Stimulated activated naive CD4-positive, alpha-beta T cell treated with Interleukin-2 at 50 U/mL for 16 hours (primary cell): Measurements from ENCODE around the gene SCARB1.

Source experiments
- DNase-seq: peaks from one replicate; lab custom pipeline; 2025; lab: John Stamatoyannopoulos, UW

SCARB1 gene

GRCh38 chr12:124796303-124796960 is 67.2 kb downstream of the SCARB1 start:
- no peak for DNase-seq

GRCh38 chr12:124795081-124795948 is 68.3 kb downstream of the SCARB1 start:
- no peak for DNase-seq

DNA sequence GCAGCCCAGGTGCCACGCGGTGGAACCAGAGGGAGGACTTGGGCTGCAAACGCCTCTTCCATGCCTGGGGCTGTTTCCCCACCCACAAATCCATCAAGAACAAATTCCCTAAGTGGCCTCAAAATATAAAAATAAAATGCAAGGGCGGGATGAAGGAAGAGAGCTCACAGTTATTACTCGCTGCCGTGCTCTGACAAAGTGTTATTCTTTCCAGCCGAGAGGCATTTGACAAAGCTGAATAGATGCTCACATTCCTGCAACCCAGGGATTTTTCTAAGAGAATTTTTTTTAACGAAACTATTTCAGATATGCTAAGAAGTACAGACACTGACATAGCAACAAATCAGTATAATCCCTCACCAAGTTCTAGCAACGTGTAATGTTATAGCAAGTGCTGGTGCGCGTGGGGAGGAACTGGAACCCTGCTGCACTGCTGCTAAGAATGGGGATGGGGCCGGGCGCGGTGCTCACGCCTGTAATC is 70.7 kb downstream of the SCARB1 start:
- no peak for DNase-seq

DNA sequence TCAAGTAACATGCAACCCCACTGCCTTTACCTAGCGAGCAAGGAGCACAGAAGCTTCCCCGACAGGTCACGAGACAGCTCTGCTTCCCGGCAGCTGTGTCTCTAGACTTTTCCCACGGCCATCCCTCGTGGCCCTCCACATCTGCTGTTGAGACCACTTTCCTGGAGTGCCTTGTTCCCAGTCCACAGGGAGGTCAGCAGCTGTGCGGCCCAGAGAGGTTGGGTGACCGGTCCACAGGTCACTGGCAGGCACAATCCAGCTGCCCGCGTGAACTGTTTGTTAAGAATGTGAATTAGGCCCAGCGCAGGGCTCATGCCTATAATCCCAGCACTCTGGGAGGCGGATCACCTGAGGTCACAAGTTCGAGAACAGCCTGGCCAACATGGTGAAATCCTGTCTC is 71.5 kb downstream of the SCARB1 start:
- no peak for DNase-seq

DNA sequence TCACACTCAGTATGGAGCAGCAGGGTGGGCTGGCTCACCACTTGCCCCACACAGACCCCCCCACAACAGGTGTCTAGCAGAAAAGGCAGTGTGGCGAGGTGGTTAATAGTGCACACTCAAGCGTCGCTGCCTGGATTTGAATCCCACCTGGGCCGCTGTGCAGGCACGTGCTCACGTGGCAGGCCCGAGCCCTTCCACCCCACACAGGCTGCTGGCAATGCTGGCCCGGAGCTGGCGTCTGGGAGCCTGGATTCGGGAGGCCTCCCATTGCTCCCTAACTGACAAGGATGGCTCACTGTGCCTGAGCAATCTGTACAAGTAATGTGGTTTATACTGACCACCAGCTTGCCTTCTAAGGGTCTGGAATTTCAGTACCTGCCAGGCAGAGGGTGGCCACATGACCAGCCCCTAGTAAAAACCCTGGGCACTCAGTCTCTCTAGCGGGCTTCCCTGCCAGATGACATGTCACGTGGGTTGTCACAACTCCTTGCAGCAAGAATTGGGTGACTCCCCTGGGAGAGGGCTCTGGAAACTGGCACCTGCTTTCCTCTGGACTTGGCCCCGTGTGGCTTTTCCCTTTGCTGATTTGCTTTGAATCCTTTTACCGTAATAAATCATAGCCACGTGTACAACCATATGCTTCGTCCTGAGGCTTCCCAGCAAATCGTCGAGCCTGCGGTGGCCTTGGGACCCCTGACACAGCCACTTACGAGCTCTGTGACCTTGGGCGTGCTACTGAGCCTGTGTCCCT is 72.8 kb downstream of the SCARB1 start:
- DNase-seq, result no peak

GRCh38 chr12:124788936-124789555 is 74.6 kb downstream of the SCARB1 start:
- DNase-seq, result no peak

DNA sequence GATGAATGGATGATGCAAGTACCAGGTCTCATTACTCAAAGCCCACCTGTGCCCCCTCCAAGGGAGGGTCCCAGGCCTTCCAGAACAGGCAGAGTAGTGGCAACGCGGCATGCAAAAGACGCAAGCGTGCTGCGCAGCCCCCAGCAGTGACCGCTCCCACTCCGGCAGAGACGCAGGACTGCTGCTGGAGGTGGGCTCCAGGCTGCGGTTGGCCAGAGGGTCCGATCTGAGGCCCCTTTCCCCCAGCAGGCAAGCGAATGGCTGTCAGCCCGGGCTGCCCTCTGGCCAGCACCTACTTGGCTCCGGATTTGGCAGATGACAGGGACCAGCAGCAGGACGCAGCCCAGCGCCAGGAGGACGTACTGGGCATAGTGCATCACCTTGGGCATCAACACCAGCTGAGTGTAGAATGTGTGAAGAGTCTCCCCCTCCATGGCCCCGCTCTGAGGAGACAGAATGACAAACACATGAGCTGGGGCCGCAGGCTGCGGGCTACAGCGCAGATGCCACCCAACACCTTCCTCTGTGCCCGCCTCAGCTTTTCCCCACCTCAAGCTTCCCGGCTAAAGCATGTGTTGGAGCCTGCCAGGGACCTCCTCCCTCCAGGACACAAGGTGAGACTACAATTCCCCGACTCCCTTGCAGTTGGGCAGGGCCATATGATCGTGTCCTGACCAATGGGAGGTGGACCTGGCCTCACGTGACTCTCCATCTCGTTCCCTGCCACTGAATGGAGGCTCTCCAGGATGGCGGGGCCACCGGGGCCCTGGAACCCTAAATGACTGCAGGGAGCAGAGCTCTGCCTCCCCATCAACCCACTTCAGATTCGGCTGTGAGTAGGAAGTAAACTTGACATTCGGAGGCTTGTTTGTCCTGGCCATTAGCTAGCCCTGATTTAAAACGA is 77.4 kb downstream of the SCARB1 start:
- DNase-seq, result no peak

DNA sequence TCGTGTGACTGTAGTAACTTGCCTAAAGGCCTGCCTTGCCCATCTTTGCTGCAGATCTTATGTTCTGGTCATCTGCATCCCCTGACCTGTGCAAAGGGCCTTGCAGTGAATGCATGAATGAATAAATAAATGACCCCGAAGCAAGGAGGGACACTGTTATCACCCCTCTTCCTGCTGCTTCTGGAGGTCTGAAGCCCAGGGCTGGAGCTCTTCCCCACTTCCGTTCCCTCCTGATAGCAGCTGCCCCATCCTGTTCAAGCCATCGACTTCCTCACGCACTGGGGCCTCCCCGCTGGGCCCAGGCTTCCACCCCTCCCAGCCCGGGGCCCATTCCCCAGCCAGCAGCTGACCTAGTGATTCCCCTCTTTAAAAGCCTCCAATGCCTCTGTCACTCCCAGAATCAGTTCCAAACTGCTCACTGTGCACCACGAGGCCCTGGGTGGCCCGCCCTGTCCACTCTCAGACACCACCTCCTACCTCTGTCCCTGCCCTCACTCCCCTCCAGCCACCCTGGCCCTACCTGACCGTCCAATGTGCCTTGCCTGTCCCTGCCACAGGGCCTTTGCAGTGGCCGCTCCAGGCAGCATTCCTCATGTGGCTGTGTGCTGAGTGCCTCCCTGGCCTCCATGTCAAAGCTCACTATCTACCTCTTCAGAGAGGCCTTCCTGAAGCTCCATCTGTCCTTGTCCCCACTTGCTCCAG is 78.6 kb downstream of the SCARB1 start:
- DNase-seq, result no peak

DNA sequence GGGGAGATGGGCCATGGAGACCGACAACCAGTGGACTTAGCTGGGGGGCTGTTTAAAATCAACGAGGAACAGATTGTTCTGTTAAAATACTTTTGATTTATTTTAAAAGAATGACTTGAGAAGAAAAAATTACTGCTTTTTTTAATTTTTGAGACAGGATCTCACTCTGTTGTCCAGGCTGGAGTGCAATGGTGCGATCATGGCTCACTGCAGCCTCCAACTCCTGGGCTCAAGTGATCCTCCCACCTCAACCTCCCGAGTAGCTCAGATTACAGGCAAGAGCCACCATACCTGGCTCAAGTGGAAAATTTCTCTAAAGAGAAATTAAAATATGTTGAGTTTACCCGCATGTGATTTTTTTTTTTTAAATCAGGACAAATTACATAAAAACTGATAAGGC is 80.6 kb downstream of the SCARB1 start:
- no peak for DNase-seq

- no peak for DNase-seq
Observed at GRCh38 chr12:124782132-124782531, 81.5 kb downstream of the SCARB1 start.

- DNase-seq, result no peak
Observed at GRCh38 chr12:124780752-124781685, 82.6 kb downstream of the SCARB1 start.

DNA sequence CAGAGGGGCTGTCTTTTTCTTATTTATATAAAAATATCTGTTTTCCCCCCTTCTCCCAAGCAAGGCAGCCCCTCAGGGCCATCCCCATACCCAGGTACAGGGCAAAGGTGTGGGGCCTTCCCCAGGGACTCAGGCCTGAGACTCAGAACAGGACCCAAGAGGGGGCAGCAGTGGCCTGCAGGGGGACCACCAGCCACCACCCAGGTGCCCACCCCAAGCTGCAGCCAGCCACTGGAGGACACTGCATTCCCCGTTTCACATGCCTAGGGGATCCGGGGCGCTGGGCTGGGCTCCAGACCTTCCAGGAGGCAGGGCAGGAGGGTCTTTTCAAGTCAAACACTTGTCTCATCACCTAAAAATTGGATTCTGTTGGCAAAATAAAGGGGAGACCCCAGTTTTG is 83.3 kb downstream of the SCARB1 start:
- DNase-seq, result no peak

- DNase-seq, result no peak
Observed at GRCh38 chr12:124779161-124780141, 84.2 kb downstream of the SCARB1 start.

DNA sequence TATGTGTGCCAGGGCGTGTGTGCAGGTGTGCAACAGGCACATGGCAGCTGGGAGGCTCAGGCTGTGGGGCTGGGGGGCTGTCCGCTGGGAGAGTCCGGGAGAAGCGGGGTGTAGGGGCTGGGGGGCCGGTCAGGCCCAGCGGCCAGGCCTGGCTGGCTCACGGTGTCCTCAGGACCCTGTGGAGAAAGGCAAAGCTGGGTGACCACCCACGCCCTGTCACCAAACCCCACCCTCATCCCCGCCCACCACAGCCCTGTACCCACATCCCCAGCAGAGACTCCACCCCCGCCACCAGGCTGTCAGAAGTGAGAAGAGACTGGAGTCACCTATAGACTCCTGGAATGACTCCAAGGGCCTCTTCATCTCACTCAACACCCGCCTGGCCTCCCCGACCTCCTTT is 85.3 kb downstream of the SCARB1 start:
- DNase-seq, result peak; percentile 22

GRCh38 chr12:124777399-124778372 is 86.0 kb downstream of the SCARB1 start:
- no peak for DNase-seq

DNA sequence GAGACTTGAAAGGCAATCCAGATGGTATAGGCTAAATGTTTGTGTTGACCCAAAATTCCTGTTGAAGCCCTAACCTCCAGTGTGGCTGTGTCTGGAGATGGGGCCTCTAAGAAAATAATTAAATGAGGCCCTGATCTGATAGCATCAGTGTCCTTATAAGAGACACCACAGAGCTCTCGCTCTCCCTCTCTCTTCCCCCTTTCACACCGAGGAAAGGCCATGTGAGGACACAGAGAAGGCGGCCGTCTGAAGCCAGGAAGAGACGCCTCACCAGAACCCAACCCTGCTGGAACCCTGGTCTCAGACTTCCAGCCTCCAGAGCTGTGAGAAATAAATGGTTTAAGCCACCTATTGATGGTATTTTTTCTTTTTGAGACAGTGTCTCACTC is 87.5 kb downstream of the SCARB1 start:
- DNase-seq, result no peak
